Stimulated activated CD8-positive, alpha-beta memory T cell treated with anti-CD3 and anti-CD28 coated beads, Interleukin-7, amount 100 ng/mL, for 4 hours (primary cell): ENCODE measurements around the gene RREB1.

ENCODE experiments used
- DNase-seq, 2 donors: peaks; one replicate each; pipeline ENCODE4 v3.0.0-alpha.2; 2020; ENCODE audit warnings: low read depth in 2 of 2

Gene RREB1

DNA sequence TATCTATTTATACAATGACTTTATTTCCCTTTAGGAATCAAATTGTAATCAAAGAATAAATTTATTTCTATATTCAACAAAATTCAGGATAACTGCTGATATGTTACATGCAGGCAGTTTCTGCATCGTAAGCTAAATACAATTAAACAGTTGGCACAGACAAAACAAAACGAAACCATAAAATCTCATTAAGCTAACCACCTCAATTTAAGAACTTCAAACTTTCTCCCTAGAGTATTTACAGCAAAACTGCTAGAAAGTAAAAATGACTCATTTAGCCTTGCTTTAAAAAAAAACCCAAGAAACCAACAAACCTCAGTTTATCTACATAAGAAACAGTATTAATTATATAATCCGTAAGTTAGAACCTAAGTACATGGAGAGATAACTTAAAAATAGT is 188.2 kb downstream of the RREB1 start:
- DNase-seq: no peak

DNA sequence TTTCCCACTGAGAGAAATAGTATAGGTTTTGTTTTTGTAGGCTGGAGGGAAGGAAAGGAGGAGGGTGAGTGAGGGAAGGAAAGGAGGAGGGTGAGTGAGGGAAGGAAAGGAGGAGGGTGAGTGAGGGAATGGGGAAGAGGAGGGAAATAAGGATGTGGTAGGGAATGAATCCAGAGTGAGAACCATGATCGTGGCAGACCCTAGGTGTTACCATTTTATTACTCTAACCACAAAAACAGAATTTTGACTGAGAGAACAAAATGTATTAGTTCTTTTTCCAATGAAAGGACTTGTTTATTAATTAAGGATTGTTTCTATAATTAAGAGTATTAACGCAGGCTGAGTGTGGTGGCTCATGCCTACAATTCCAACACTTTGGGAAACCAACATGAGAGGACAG is 188.8 kb downstream of the RREB1 start:
- DNase-seq: no peak

DNA sequence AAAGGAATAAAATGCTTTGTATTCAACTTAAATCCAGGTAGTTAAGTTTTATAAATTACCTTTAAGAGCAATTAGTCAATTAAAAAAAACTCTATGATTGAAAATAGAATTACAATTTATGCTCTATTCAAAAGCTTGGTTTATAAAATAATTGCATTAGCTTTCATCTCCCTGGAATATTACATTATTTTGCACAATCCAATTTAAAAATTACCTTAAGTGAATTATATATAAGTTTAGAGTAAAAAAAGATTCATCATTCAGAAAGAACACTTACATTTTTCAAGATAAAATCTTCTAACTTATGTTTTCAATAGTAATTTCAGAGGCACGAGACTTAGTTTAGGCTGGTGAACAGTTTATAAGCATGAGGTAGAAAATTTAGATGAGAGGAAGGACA is 190.4 kb downstream of the RREB1 start:
- no peak for DNase-seq

DNA sequence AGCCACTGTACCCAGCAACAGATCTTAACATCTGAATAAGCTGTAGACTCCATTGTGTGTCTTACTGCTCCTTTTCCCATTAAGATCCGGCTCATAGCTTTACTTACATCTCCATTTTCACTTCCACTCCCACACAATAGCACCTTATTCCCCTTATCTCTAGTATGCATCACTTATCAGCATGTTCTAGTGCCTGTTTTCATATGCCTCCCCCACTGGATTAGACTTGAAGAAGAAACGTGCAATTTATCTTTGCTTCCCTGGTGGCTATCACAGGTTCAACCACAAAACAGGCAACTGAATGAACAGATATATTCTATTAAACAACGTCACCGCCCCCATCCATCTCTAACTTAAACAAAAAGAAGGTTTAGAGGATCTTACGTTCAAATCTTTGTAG is 193.2 kb downstream of the RREB1 start:
- no peak for DNase-seq
